GM23338 (cell line): ENCODE measurements around the gene PERM1. TPM values are rescaled to one million over a fixed set of nuclear protein-coding genes. Genes with fewer than 3 reads are reported as not detected.

Experiments
- ATAC-seq: fragments of 200-7000 bp; cut with Tn5 transposase; 3 replicates; pipeline ENCODE4 v1.9.1; 2020
- DNase-seq: peaks from one replicate; pipeline ENCODE4 v3.0.0-alpha.2; 2015; ENCODE audit warnings: low spot score
- H2AFZ ChIP-seq: fragments of 200-600 bp; sonication (generic); 2 replicates; pipeline ENCODE4 v1.8.0; 2016; ENCODE audit warnings: antibody characterized with exemption, mild to moderate bottlenecking, moderate library complexity
- H3F3A ChIP-seq: fragments of 200-600 bp; sonication (generic); replicated peaks from 2 replicates; pipeline ENCODE4 v1.8.0; 2017; ENCODE audit warnings: antibody characterized with exemption, mixed run types, low read depth
- H3K27ac ChIP-seq: fragments of 200-600 bp; sonication (generic); 2 replicates; pipeline ENCODE4 v1.6.1; 2016; ENCODE audit warnings: low read depth
- H3K27me3 ChIP-seq: fragments of 200-600 bp; sonication (generic); 2 replicates; pipeline ENCODE4 v1.8.0; 2016; ENCODE audit warnings: mild to moderate bottlenecking, mixed run types, moderate library complexity; ENCODE audit not compliant: insufficient read depth
- H3K36me3 ChIP-seq: fragments of 200-600 bp; sonication (generic); 2 replicates; pipeline ENCODE4 v1.8.0; 2016; ENCODE audit warnings: mild to moderate bottlenecking; ENCODE audit not compliant: insufficient read depth
- H3K4me1 ChIP-seq: fragments of 200-600 bp; sonication (generic); 2 replicates; pipeline ENCODE4 v1.8.0; 2016; ENCODE audit warnings: mild to moderate bottlenecking, moderate library complexity; ENCODE audit not compliant: insufficient read depth
- H3K4me2 ChIP-seq: fragments of 200-600 bp; sonication (generic); 2 replicates; pipeline ENCODE4 v1.7.1; 2017; ENCODE audit warnings: mixed run types
- H3K4me3 ChIP-seq: fragments of 200-600 bp; sonication (generic); 2 replicates; pipeline ENCODE4 v1.6.1; 2016; ENCODE audit warnings: mixed run types
- H3K79me2 ChIP-seq: fragments of 200-600 bp; sonication (generic); replicated peaks from 2 replicates; pipeline ENCODE4 v1.8.0; 2017; ENCODE audit warnings: mild to moderate bottlenecking; ENCODE audit not compliant: insufficient read depth
- H3K9me2 ChIP-seq: fragments of 200-600 bp; sonication (generic); 2 replicates; pipeline ENCODE4 v1.8.0; 2017; ENCODE audit not compliant: insufficient read depth
- H4K20me1 ChIP-seq: fragments of 200-600 bp; sonication (generic); replicated peaks from 2 replicates; pipeline ENCODE4 v1.8.0; 2017; ENCODE audit warnings: mild to moderate bottlenecking; ENCODE audit not compliant: insufficient read depth
- H3K27ac Mint-ChIP-seq: 2 replicates; pipeline ENCODE4 v1.8.0; 2020; ENCODE audit warnings: inconsistent platforms, mild to moderate bottlenecking, moderate library complexity, mixed read lengths
- H3K27me3 Mint-ChIP-seq: 3 replicates; pipeline ENCODE4 v1.8.0; 2022; ENCODE audit warnings: low read depth, mild to moderate bottlenecking, moderate library complexity, mixed read lengths, inconsistent platforms; ENCODE audit not compliant: insufficient read depth, poor library complexity
- H3K36me3 Mint-ChIP-seq: 3 replicates; pipeline ENCODE4 v1.8.0; 2021; ENCODE audit warnings: low read depth, mild to moderate bottlenecking, inconsistent platforms, moderate library complexity, mixed read lengths
- H3K4me1 Mint-ChIP-seq: 3 replicates; pipeline ENCODE4 v1.8.0; 2020; ENCODE audit warnings: mild to moderate bottlenecking, inconsistent platforms, mixed read lengths
- H3K4me3 Mint-ChIP-seq: 3 replicates; pipeline ENCODE4 v1.8.0; 2021; ENCODE audit warnings: moderate library complexity, mild to moderate bottlenecking, inconsistent platforms, mixed read lengths
- H3K9me3 Mint-ChIP-seq: 3 replicates; pipeline ENCODE4 v1.8.0; 2020; ENCODE audit warnings: moderate library complexity, mild to moderate bottlenecking, inconsistent platforms, mixed read lengths
- CREB1 ChIP-seq: fragments of 250-450 bp; sonication (Bioruptor Pico); IDR thresholded peaks from 2 replicates; pipeline ENCODE4 v1.5.0; 2020; ENCODE audit warnings: low read depth, mild to moderate bottlenecking, moderate library complexity
- CTCF ChIP-seq, 2 experiments: fragments of 200-600 bp in 1 of 2; sonication (generic) in 1 of 2; conservative IDR thresholded peaks; 2 replicates each; pipeline versions ENCODE4 v1.5.1 to v1.6.1; 2016 to 2017; ENCODE audit warnings: antibody characterized with exemption in 2 of 2, low read depth in 2 of 2, mild to moderate bottlenecking in 2 of 2, moderate library complexity in 1 of 2
- JUNB ChIP-seq: IDR thresholded peaks from one replicate; pipeline ENCODE4 v1.6.1; 2016; ENCODE audit warnings: antibody characterized with exemption; ENCODE audit not compliant: unreplicated experiment
- STAT1 ChIP-seq: IDR thresholded peaks from one replicate; pipeline ENCODE4 v1.6.1; 2016; ENCODE audit warnings: antibody characterized with exemption; ENCODE audit not compliant: unreplicated experiment
- ZNF114 ChIP-seq: fragments of 250-450 bp; sonication (Bioruptor Pico); IDR thresholded peaks from 2 replicates; pipeline ENCODE4 v1.5.0; 2020; ENCODE audit warnings: mild to moderate bottlenecking, moderate library complexity
- ZNF331 ChIP-seq: fragments of 250-450 bp; sonication (Bioruptor Pico); IDR thresholded peaks from 2 replicates; pipeline ENCODE4 v1.5.0; 2020; ENCODE audit warnings: low read depth, mild to moderate bottlenecking, moderate library complexity
- ZNF462 ChIP-seq: fragments of 250-450 bp; sonication (Bioruptor Pico); IDR thresholded peaks from 2 replicates; pipeline ENCODE4 v1.5.0; 2020; ENCODE audit warnings: mild to moderate bottlenecking, moderate library complexity
- polyA plus RNA-seq: library from polyadenylated mRNA; unstranded; fragments of >200 nt; fragmentation: Nextera tagmentation; extraction: Ambion mirVana; gene quantifications from 2 replicates; pipeline ENCODE4 v1.2.1, GENCODE V29; 2016
- total RNA-seq: library from RNA; depleted of rRNA; stranded (reverse); fragments of >200 nt; shearing (Covaris generic); gene quantifications from 2 replicates; pipeline ENCODE4 v1.2.3, GENCODE V29; 2014

Gene PERM1
- total and polyA plus RNA-seq, 2 experiments from 2014 or later, result 1.1 TPM; not detected in 1

GRCh38 chr1:938711-939489 lies 43.0 kb downstream of the PERM1 start (continued):
- TF ChIP-seq CTCF (conservative IDR thresholded peaks at IDR 0.05; ENCODE audit: low read depth in 2 of 2), result peak; percentile 29 to 46; a peak in 3 of 4 replicates

GRCh38 chr1:938088-938683 lies 43.7 kb downstream of the PERM1 start:
- Histone ChIP-seq H3K4me2 (no peak overlapping the region), H3K27ac (no peak overlapping the region), H3K4me1 (peaks cover 3% of the 10 kb centered on the region; the same call in 1 of the 2 replicates), H2AFZ (no peak overlapping the region), H3K4me3 (no peak overlapping the region), H3K9me2 (no peaks in the 10 kb centered on the region), H3F3A (no peaks in the 10 kb centered on the region), H3K79me2 (no peaks in the 10 kb centered on the region), H4K20me1 (no peaks in the 10 kb centered on the region), H3K36me3 (no peaks in the 10 kb centered on the region), H3K27me3 (peaks cover 89% of the 10 kb centered on the region)
- TF ChIP-seq CTCF (conservative IDR thresholded peaks at IDR 0.05; ENCODE audit: low read depth in 2 of 2) (peak in 1 of 2 experiments; percentile 29; a peak in 2 of 4 replicates), STAT1 (no peak), ZNF114 (CRISPR knock-in tag) (no peak), ZNF331 (no peak)
- Mint-ChIP-seq H3K27ac (no peak overlapping the region), H3K36me3 (no peaks in the 10 kb centered on the region), H3K9me3 (no peaks in the 10 kb centered on the region; the same call in 2 of the 3 replicates), H3K27me3 (peaks cover 70% of the 10 kb centered on the region), H3K4me3 (no peak overlapping the region), H3K4me1 (peaks cover 14% of the 10 kb centered on the region)
- ATAC-seq (no peak), DNase-seq (no peak)

GRCh38 chr1:937521-937920 lies 44.4 kb downstream of the PERM1 start:
- Histone ChIP-seq H3K4me1 (no peaks in the 10 kb centered on the region; the same call in 1 of the 2 replicates), H3K27me3 (peaks cover 89% of the 10 kb centered on the region), H3K4me2 (no peak overlapping the region), H3F3A (no peaks in the 10 kb centered on the region), H3K79me2 (no peaks in the 10 kb centered on the region), H4K20me1 (no peaks in the 10 kb centered on the region), H3K4me3 (no peak overlapping the region), H3K36me3 (no peaks in the 10 kb centered on the region), H3K27ac (no peak overlapping the region), H2AFZ (no peak overlapping the region), H3K9me2 (no peaks in the 10 kb centered on the region)
- H3K4me3 Mint-ChIP-seq, result no peak overlapping the region
- DNase-seq (no peak), ATAC-seq (no peak)
- no peaks in the 10 kb centered on the region; the same call in 2 of the 3 replicates for H3K9me3 Mint-ChIP-seq
- H3K4me1 Mint-ChIP-seq, result peaks cover 11% of the 10 kb centered on the region
- H3K36me3 Mint-ChIP-seq, result no peaks in the 10 kb centered on the region
- no peak overlapping the region for H3K27ac Mint-ChIP-seq
- peaks cover 70% of the 10 kb centered on the region for H3K27me3 Mint-ChIP-seq
- TF ChIP-seq JUNB, result no peak
- no peak for TF ChIP-seq ZNF331
- TF ChIP-seq ZNF462 (CRISPR knock-in tag), result no peak
- no peak for TF ChIP-seq CREB1
